MCF 10A (cell line): ENCODE results near the gene BTNL9. TPM values are rescaled to one million over a fixed set of nuclear protein-coding genes. Genes with fewer than 3 reads are reported as not detected.
"Not testable (repeated sequence)": the region's sequence is repeated elsewhere in the genome, so short reads cannot be mapped to it uniquely, and the experiment has no call there.

Source experiments
- BruUV-seq: library from RNA; stranded (reverse); fragments of 400-500 nt; replicated peaks from 2 replicates; lab custom pipeline; 2021; lab: Mats Ljungman, UMichigan
- CTCF ChIA-PET: fragments of 300-600 bp; sonication (Branson Sonifier 250); formaldehyde crosslinking; extraction: SDS; loops from one replicate; lab custom pipeline; 2021; ENCODE audit warnings: antibody characterized with exemption, inconsistent platforms; lab: Yijun Ruan, JAX
- POLR2A ChIA-PET: fragments of 300-600, 350-650 bp; sonication (Branson Sonifier 250); formaldehyde crosslinking; extraction: SDS; loops from one replicate; lab custom pipeline; 2020; ENCODE audit warnings: antibody characterized with exemption, inconsistent platforms; lab: Yijun Ruan, JAX
- DNase-seq: peaks from one replicate; pipeline ENCODE4 v3.0.0-alpha.2; 2018; ENCODE audit not compliant: unreplicated experiment
- H3K27ac Mint-ChIP-seq: one replicate; pipeline ENCODE4 v1.8.0; 2022; ENCODE audit warnings: mild to moderate bottlenecking, low read depth, mixed read lengths; ENCODE audit not compliant: unreplicated experiment
- H3K27me3 Mint-ChIP-seq: one replicate; pipeline ENCODE4 v1.8.0; 2022; ENCODE audit warnings: mixed read lengths; ENCODE audit not compliant: insufficient read depth, unreplicated experiment
- H3K36me3 Mint-ChIP-seq: one replicate; pipeline ENCODE4 v1.8.0; 2022; ENCODE audit warnings: mild to moderate bottlenecking, moderate library complexity, mixed read lengths; ENCODE audit not compliant: insufficient read depth, unreplicated experiment
- H3K4me1 Mint-ChIP-seq: one replicate; pipeline ENCODE4 v1.8.0; 2022; ENCODE audit warnings: mixed read lengths; ENCODE audit not compliant: insufficient read depth, unreplicated experiment
- H3K4me3 Mint-ChIP-seq: one replicate; pipeline ENCODE4 v1.8.0; 2022; ENCODE audit warnings: mild to moderate bottlenecking, moderate library complexity, mixed read lengths; ENCODE audit not compliant: unreplicated experiment
- H3K9me3 Mint-ChIP-seq: one replicate; pipeline ENCODE4 v1.8.0; 2022; ENCODE audit warnings: mixed read lengths; ENCODE audit not compliant: unreplicated experiment
- CTCF ChIP-seq: fragments of 200-600 bp; IDR thresholded peaks from one replicate; pipeline ENCODE4 v1.8.0; 2022; ENCODE audit warnings: antibody characterized with exemption, mild to moderate bottlenecking; ENCODE audit not compliant: unreplicated experiment
- intact Hi-C: fragments of 100-400 bp; cut with micrococcal nuclease; formaldehyde crosslinking; loops from 2 replicates; pipeline ENCODE4 v1.14.1; 2022
- total RNA-seq: library from RNA; stranded (reverse); gene quantifications from 2 replicates; pipeline ENCODE4 v1.2.3, GENCODE V29; 2022

The BTNL9 gene
- total RNA-seq, 1 experiment from 2014 or later = not detected

DNA sequence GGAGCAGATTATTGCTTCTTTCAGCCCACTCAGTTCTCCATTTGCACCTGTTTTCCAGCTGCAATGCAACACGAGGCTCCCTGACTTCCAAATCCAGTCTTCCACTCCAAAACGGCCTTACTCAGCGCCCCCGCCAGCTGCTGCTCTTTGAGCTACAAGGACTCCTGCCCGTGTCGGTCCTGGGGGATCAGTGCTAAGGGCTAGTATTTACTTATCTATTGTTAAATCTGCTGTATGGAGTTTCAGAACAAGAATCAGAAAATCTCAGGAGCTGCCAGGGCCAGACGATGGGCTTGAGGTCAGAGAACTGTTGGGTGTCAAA, 46.8 kb downstream of the BTNL9 start:
- CTCF ChIA-PET = interaction anchor here (0.6 to 1.6 kb wide), 5 partner anchors 13 to 218 kb away, joined by 3 to 6 read pairs (median 4); no protein-coding TSS in a partner anchor
- H3K27ac Mint-ChIP-seq = no peak overlapping the region

GRCh38 chr5:181087309-181087708, 47.2 kb downstream of the BTNL9 start:
- no peaks in the 10 kb centered on the region for H3K4me1 Mint-ChIP-seq
- DNase-seq = no peak
- H3K4me3 Mint-ChIP-seq = no peak overlapping the region
- H3K27me3 Mint-ChIP-seq = peaks cover 24% of the 10 kb centered on the region
- CTCF ChIA-PET = interaction anchor here (0.6 to 1.5 kb wide), 4 partner anchors 23 to 219 kb away, joined by 3 to 4 read pairs (median 4); no protein-coding TSS in a partner anchor
- H3K36me3 Mint-ChIP-seq = no peaks in the 10 kb centered on the region
- intact Hi-C loops = no loop called here
- H3K27ac Mint-ChIP-seq = no peak overlapping the region
- TF ChIP-seq CTCF = no peak
- POLR2A ChIA-PET = interaction anchor here (0.8 to 1.4 kb wide), 2 partner anchors 10 to 18 kb away, joined by 3 to 4 read pairs; no protein-coding TSS in a partner anchor
- BruUV-seq = no TSS peak
- no peaks in the 10 kb centered on the region for H3K9me3 Mint-ChIP-seq

More for the DNA sequence above, 46.8 kb downstream of the BTNL9 start:
- Mint-ChIP-seq H3K36me3 (no peaks in the 10 kb centered on the region), H3K27me3 (peaks cover 29% of the 10 kb centered on the region), H3K9me3 (no peaks in the 10 kb centered on the region), H3K4me1 (no peaks in the 10 kb centered on the region), H3K4me3 (no peak overlapping the region)
- intact Hi-C loops = no loop called here
- TF ChIP-seq CTCF = no peak
- no TSS peak for BruUV-seq
- POLR2A ChIA-PET = interaction anchor here (0.8 kb wide), 1 partner anchor 10 kb away, joined by 4 read pairs; no protein-coding TSS in a partner anchor
- DNase-seq = no peak

DNA sequence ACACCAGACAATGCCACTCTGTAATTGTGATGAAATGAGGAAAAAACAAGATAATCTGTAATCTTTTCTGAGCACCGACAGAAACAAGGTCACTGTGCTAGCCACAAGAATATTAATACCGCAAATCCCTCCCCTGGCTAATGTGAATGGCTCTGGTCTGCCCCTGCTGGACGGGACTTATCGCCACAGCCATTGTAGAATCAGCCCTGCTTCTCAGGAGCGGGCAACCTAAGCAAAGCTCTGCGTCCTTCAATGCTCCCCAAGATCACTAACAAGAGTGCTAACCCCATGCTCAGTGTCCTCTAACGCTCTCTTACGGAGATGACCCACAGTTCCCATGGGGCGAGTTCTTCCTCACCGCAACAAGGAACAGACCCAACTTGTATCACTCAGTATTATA, 48.2 kb downstream of the BTNL9 start:
- Mint-ChIP-seq H3K4me3 (no peak overlapping the region), H3K36me3 (no peaks in the 10 kb centered on the region), H3K27ac (no peak overlapping the region), H3K27me3 (peaks cover 16% of the 10 kb centered on the region), H3K4me1 (no peaks in the 10 kb centered on the region), H3K9me3 (no peaks in the 10 kb centered on the region)
- intact Hi-C loops = no loop called here
- BruUV-seq = no TSS peak
- no peak for DNase-seq
- POLR2A ChIA-PET = interaction anchor here (0.6 to 1.4 kb wide), 2 partner anchors 19 to 62 kb away, joined by 3 read pairs; no protein-coding TSS in a partner anchor
- CTCF ChIA-PET = interaction anchor here (0.6 to 0.7 kb wide), 3 partner anchors 20 to 86 kb away, joined by 3 to 5 read pairs (median 3); no protein-coding TSS in a partner anchor
- peak; percentile 43 for TF ChIP-seq CTCF

DNA sequence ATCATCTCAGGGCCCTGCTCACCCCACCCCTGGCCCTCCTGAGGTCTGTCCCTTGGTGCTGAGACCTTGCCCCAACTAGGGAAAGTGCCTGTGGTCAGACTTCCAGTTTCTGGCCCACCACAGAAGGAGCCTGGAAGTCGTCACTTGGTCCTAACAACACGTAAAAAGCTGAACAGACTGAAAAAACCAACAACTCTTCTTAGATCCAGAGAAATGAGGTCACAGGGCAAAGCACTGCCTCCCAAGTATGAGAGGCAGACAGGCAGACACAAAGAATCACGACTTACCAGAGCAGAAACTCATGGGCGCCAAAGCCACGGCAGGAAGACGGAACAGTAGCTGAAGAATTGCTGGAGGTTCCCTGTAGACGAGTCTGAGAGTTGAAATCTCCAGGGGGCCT, 52.4 kb downstream of the BTNL9 start:
- Mint-ChIP-seq H3K27me3 (no peaks in the 10 kb centered on the region), H3K27ac (no peak overlapping the region), H3K4me3 (no peak overlapping the region), H3K36me3 (no peaks in the 10 kb centered on the region), H3K4me1 (no peaks in the 10 kb centered on the region), H3K9me3 (no peaks in the 10 kb centered on the region)
- no peak for TF ChIP-seq CTCF
- CTCF ChIA-PET = interaction anchor here (0.6 to 0.9 kb wide), 2 partner anchors 65 to 323 kb away, joined by 3 to 5 read pairs; no protein-coding TSS in a partner anchor
- POLR2A ChIA-PET = interaction anchor here (0.6 to 1.1 kb wide), 3 partner anchors 8 to 160 kb away, joined by 3 to 4 read pairs (median 3); no protein-coding TSS in a partner anchor
- DNase-seq = no peak
- intact Hi-C loops = no loop called here
- BruUV-seq = no TSS peak

GRCh38 chr5:181095162-181095561, 55.1 kb downstream of the BTNL9 start:
- H3K27me3 Mint-ChIP-seq, CTCF ChIA-PET, intact Hi-C loops, H3K36me3 Mint-ChIP-seq, DNase-seq, H3K27ac Mint-ChIP-seq, BruUV-seq, POLR2A ChIA-PET, H3K9me3 Mint-ChIP-seq, H3K4me3 Mint-ChIP-seq, H3K4me1 Mint-ChIP-seq: not testable (repeated sequence)

GRCh38 chr5:181096721-181097382, 56.8 kb downstream of the BTNL9 start:
- intact Hi-C loops, POLR2A ChIA-PET, H3K36me3 Mint-ChIP-seq, H3K9me3 Mint-ChIP-seq, H3K27me3 Mint-ChIP-seq, DNase-seq, BruUV-seq, H3K27ac Mint-ChIP-seq, H3K4me1 Mint-ChIP-seq, CTCF ChIA-PET, H3K4me3 Mint-ChIP-seq: not testable (repeated sequence)
